Cerebellar nuclear complex (tissue), 1 donor: ENCODE measurements around the gene NTPCR.
"Not testable (repeated sequence)": the region's sequence is repeated elsewhere in the genome, so short reads cannot be mapped to it uniquely, and the experiment has no call there.

Experiments
- DNase-seq, 2 experiments: peaks; one replicate each; lab custom pipeline; 2025; lab: John Stamatoyannopoulos, UW

NTPCR gene

DNA sequence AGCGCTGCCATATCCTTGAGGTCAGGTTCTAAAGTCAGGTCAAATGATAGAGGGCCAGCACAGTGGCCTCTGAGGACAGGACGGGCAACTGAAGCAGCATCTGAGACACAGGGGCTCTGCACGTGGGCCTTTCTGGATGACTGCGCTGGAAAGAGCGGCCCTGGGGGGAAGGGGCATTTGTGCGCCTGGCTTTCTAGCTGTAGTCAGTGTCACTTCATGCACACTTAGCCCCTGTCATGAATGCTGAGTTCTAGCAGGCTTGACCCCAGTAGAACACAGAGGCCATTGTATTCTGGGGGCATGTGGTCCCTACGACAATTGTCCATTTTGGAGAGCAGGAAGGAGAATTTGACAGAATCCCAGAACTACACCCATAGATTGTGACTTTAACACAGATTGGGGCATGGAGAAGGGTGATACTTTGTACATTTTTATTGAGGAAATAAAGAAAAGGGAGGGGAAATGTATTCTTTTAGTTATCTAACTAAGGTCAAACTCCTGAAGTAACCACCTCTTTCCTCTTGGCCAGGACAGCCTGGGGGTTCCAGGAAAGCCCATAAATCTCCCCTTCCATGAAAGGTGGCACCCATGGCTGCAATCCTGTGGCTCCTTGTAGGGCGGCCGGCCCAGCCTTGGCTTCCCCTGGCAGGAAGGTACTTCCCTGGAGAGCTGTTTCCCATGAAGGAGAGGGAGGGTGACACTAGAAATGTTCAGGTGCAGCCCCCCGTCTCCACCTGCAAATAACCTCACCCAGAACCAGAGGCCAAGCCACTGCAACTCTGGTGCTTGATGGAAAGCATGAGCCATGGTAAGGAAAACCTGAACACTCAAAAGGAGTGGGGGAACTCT is 34.4 kb downstream of the NTPCR start:
- no peak for DNase-seq

DNA sequence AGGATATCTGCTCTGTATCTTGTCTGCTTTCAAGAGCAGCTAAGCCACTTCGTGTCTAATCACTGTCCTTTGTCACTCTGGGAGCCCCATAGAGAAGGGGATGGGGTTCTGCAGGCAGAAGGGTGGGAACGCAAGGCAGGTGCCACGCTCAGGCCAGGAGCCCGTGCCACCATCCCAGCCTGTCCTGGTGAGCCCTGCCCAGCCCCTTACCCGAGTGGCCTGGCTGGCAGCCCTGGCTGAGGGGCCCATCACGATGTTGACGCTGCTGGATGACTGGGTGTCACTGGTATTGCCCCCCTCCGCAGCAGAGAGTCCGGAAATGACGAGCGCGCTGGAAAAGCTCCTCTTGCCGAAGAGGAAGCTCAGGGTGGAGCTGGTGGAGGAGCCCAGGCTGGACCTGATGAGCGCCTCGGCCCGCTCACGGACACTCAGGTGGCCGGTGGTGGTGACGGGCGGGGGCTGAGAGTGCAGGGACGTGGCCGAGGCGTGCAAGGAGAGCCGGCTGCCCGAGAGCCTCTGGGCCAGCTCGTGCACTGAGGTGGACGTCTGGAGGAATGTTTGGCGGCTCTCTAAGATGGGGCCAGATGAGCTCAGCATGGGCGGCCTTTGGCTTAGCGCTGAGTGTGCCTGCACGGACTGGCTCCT is 35.6 kb downstream of the NTPCR start:
- no peak for DNase-seq

DNA sequence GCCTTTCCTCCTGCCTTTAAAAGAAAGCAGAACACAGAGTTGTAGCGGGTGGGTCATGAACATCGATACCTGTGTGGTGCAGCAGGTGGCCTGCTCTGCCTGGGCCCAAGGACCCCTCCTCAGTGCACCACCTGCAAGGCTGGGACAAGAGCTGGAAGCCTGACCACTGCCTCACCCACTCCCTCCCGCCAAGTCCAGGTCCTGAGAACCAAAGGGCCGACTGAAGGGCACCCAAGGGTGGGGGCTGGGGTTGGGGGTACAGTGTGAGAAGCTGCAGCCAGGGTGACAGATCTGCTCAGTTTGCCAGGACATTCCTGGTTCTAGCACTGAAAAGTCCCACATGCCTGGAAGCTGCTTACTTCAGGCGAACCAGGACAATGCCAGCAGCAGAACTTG is 36.1 kb downstream of the NTPCR start:
- no peak for DNase-seq

DNA sequence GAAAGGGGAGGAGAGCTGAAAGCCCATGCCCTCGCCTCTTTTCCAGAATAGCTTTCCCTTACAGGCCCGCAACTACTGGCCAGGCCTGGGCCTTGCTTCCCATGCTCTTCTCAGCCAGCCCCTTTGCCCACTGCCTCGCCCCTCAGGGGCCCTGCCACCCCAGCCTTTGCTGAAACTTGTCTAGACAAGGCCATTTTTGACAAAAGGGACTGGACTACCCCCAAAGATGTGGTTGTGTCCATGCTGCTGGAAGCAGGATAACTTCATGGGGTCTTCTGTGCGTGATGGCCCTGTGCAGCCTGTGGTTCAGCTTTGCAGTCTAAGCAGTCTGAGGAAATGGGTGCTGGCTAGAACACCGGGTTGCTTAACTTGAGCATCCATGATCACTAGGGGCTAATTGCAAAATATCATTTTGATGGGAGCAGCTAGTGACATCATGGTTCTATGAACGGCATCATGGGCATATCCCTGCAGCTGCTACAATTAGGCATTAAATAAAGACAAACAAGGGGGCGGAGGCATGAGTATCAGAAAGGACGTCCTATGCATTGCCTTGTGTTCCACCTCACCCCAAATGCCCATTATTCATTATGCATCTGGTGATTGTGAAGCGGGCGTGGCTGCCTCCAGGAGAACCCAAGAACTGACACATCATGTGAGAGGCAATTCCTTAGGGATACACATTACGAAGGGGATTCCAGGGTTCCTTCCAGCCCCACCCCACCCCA is 36.8 kb downstream of the NTPCR start:
- DNase-seq = no peak

DNA sequence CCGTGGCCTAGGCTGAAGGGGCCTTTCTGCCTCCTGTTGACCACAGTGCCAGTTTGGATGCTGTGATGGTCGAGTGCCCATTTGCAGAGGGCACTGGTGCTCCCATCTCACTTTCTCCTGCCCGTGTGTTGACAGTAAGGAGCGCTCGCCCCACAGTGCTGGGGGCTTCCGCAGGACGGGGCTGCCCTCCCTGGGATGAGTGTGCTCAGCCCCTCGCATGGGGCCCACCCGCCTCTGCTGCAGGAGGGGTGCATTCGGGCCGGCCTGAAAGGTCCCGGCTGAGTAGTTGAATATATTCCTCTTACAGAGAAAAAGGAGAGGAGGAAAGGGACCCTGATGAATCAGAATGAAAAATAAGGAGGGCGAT is 37.3 kb downstream of the NTPCR start:
- no peak for DNase-seq

DNA sequence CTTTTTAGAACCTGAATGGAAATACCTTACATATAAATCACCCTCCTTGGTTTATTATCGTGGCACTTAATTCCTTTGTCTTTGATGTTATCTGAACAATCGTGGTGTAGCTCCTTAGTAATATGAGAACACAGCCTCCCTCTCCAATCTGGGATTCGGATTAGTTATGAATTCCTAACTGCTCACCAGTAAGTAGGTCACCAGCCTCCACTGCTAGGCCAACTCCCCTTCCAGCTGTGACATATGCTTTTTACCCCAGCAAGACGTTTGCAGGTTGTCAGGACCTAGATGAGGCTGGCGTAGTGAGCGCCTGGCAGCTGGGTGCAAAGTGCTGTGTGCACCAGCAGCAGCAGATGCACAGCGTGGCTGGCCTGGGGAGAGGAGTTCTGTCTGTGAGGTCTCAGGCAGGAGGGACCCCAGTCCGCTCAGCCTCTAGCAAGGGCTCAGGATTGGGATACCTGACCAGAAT is 38.2 kb downstream of the NTPCR start:
- no peak for DNase-seq

DNA sequence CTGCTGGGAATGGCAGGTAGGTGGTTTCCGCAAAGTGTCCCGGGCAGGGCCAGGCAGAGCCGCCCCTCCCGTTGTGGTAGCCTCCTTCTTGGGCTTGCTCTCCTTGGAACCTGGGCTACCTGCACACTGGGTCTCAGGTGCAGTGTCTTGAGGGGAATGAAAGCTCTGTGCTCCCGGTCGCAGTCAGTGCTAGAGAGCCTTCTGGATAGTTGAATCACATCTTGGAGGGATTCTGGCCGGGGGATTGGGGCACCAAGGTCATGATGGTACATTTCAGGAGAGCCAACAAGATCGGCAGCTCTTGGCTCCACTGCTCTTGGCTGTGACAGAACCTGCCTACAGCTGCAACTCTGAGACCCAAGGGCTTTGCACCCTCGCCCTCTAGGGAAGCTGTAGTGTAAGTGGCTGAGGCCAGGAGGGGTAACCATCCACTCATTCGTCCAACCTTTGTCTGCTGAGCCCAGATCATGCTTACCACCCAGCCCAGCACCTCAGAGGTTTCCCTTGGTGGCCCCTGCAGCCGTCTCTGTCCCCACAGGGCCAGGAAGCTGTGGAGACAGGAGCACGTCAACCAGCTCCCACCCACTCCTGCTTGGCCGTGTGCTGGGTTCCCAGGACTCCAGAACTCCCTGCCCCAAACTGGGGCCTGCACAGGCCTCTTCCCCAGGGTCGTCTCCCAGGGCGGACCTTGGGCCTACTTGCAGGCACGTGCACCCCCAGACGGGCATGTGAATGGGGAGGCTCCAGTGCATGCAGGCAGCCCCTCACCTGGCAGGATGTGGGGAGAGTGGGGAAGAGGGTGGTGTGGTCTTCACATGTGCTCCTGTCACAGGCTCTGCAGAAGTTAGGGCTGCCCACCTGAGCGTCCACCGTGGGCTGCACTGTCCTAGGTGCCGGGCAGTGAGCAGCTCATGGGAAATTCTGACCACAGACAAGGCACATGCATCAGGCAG is 40.0 kb downstream of the NTPCR start:
- no peak for DNase-seq

DNA sequence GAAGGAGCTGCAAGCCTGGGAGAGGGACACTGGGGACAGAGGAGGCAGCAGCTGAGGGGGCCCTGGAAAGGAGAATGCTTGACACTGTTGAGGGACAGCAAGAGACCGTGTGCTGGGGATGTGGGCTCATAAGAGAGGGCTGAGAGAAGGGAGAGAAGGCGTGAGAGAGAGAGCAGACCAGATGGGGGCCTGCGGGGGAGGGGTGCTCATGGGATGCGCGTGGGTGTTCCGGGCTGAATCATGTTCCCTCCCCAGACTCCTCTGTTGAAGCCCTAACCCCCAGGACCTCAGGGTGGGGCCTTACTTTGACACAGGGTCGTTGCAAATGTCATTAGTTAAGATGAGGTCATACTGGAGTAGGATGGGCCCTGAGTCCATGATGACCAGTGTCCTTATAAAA is 40.8 kb downstream of the NTPCR start:
- DNase-seq = no peak

DNA sequence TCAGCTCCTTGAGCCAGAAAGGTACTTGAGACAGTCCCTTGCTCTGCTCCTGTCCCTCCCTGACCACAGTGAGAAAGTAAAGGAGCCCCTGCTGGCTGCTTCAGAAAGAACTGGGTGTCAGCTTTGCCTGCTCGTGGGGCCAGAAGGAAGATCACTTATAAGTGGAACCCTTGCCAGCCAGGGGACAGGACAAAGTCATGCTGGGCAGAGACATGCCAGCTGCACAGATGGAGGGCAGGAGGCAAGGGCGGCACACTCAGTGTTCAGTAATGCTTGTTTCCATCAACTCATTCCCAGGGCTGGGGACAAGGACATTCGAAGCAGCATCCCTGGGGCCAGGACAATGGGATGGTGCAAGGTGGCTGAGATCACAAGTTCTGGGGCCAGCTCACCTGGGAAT is 41.8 kb downstream of the NTPCR start:
- no peak for DNase-seq

DNA sequence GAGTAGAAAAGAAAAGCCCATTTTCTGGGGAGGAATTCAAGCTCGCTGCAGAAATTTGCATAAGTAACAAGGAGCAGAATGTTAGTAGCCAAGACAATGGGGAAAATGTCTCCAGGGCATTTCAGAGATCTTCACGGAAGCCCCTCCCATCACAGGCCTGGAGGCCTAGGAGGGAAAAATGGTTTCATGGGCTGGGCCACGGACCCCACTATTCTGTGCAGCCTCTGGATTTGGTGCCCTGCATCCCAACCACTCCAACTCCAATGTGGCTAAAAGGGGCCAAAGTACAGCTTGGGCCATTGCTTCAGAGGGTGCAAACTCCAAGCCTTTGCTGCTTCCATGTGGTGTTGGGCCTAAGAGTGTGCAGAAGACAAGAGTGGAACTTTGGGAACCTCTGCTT is 43.1 kb downstream of the NTPCR start:
- no peak for DNase-seq

DNA sequence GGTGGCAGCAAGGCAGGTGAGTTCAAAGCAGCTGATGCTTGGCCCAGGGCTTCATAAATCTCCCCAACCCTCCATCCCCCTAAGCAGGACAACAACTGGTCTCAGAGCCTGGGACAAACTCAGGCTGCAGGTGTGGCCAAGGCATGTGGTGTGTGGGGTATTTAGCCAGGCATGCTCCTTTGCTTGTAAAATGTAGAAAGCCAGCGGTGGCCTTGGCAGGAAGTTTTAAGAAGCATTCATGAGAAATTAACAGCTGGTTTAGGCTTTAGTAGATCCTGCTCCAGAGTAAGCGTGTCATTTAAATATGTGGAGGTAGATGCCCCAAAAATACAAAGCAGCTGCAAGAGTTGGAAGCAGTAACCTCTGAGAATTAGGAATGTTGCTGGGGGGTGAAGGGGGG is 44.8 kb downstream of the NTPCR start:
- DNase-seq = no peak

DNA sequence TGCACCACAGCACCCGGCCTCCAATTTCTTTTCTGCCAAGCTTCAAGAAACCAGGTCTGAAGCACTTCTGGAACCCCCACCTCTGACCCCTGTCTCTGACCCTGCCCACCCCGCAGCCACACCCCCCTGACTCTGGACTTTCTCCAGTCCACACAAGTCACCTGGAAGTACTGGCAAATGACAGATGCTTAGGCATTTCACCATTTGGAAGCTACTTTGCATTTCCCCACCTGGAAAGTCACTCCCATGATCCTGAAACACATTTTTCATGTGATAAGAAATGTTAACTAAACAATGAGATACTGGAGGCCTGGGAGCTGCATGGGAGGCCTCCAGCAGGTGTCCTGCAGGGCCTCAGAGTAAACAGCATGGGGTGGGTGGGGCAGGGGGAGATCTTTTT is 45.7 kb downstream of the NTPCR start:
- DNase-seq = no peak

DNA sequence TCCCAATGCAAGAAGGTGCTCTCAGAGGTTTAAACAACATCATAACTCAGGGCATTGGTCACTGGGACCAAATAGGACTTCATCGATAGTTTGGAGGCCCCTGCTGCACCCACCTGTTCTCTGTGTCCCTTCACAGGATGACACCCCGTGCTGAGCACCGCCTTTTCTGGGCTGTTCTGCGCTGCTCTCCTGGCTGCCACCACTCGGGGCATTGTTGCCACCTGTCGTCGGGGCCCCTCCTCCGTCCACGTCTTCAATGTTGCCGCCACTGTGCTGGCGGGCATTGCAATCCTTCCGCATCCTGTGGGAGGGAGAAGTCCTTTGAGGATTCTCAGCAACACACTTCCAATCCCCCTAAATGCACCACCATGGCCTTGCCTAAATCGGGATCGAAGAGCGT is 47.7 kb downstream of the NTPCR start:
- DNase-seq = no peak

DNA sequence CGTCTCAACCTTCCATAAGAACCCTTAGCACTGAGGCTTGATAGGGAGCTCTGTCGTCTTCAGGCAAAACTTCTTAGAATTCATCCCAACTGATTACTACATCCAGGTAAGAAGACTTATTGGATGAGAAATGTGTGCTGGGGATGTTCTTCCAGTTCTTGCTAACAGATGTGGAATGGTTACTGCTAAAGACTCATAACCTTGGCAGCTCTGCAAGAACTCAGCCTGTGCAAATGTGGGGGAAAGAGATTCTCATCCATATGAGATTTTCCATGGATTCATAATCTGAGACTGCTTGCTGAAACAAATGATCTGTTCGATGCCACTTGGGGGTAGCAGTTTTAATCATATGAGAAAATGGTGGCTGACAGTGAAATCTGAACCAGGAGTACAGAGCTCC is 48.2 kb downstream of the NTPCR start:
- no peak for DNase-seq

DNA sequence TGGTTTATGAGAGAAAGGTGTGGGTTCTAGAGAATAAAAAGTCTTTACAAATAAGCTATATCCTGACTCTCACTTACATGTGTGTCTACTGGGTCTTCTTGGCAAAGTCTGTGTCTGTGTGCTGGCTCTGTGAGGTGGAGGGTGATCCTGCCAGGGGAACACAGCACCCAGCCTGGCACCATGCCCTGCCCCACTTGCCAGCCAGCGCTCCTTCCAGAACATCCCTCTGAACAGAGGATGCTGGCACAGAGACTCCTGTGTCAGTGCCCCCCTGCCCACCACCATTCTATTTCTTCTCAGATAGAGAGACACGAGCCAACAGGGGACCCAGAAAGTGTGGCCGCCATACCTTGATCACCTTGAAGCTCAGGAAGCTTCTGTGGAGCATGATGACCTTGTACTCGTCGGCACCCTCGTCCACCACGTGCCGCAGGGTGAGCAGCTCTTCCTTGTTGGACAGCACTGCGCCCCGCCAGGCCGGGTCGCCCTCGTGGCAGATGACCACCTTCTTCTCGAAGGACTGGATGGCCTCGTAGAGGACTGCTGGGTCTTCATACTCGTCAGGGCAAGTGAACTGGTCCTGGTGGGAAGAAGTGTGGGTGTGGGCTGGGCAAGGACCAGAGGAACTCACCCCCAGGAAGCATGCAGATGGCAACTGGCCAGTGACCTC is 49.7 kb downstream of the NTPCR start:
- no peak for DNase-seq

DNA sequence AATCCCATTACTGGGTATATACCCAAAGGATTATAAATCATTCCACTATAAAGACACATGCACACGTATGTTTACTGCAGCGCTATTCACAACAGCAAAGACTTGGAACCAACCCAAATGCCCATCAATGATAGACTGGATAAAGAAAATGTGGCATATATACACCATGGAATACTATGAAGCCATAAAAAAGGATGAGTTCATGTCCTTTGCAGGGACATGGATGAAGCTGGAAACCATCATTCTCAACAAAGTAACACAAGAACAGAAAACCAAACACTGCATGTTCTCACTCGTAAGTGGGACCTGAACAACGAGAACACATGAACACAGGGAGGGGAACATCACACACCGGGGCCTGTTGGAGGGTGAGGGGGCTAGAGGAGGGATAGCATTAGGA is 53.2 kb downstream of the NTPCR start:
- DNase-seq = not testable (repeated sequence)

DNA sequence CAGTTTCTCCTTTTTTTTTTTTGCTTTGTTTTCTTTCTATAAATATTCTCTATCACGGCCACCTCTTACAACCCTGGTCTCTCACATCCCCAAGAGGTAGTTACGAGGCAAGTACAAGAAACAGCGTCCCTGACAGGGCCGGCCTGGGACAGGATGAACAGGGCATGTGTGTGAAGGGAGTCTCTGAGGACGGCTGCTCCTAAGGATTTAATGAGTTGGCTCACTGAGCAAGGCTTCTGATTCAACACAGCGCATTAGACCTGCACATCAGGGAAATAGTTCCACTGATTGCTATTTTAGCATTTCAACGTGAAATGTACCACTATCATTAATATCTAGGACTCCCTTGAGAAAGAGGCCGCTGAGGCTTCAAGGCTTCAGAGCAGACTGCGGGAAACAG is 54.0 kb downstream of the NTPCR start:
- no peak for DNase-seq

DNA sequence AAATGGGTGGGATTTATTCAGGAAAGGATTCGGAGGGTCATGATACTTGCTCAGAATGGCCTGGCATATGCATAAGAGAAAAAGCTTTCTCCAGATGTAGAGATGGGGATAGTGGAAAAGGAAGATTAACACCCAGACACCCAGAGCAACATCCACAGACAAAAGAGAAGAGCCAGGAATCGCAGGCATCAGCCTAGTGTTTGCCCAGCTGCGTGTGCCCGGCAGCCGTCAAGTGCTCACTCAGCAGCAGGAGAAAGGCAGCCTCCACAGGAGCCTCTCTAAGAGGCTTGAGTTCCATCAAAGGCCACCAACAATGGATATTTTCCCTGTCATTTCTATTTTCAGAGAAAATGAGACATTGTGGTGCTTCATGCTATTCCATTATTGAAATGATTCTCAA is 54.7 kb downstream of the NTPCR start:
- no peak for DNase-seq

DNA sequence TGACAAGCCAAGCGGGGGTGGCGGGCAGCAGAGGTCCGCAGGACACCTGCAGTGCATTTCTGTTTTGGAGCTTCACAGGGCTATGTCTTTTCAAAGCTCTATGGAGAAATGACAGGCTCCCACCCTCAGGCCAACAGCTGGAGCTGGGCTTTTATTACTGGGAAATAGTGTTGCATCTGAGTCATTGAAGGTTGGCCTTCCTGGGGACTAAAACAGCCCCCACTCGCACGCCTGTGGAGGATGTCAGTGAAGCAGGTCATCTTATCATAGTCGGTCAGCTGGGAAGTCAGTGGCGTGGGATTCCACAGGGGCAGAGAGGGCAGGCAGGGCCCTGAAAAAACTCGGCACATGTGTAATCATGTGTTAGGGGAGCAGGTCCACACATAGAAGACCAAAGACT is 55.3 kb downstream of the NTPCR start:
- DNase-seq = no peak

DNA sequence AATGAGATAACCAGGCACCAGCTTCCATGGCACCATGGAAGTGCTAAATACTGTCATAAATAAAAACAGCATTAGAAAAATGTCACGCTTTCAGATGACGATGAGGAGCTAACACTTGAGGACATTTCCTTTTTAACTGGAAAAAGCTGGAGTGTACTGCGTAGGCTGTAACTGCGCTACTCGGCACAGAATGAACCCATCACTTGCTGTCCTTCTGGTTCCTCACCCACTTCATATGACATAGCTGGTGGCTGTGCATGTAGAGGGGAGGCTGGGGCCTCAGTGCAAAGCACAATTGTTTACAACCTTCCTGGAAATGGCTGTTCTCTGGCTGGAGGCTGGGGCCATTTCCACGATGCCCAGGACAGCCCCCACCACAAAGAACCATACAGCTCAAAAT is 55.7 kb downstream of the NTPCR start:
- no peak for DNase-seq

DNA sequence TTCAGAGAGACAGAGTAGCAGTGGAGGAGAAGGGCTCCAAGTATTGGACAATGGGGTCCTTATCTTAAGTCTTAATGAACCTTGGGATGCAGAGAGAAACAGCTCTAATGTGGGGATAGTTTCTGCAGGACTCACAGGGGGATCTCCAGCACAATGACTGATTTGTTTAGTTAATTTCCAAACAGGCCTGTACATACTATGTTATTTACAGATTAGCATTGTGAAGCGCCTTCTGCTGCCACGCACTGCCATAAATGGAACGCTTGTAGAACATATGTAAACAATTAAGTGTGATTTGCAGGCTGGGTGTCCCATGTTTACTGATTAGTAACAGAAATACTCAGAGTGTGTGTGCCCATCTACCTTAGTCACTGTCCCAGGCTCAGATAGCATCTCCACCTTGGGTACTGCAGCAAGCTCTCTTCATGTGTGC is 56.1 kb downstream of the NTPCR start:
- DNase-seq = no peak
